ENCODE results near the gene EYS.

EYS gene

DNA sequence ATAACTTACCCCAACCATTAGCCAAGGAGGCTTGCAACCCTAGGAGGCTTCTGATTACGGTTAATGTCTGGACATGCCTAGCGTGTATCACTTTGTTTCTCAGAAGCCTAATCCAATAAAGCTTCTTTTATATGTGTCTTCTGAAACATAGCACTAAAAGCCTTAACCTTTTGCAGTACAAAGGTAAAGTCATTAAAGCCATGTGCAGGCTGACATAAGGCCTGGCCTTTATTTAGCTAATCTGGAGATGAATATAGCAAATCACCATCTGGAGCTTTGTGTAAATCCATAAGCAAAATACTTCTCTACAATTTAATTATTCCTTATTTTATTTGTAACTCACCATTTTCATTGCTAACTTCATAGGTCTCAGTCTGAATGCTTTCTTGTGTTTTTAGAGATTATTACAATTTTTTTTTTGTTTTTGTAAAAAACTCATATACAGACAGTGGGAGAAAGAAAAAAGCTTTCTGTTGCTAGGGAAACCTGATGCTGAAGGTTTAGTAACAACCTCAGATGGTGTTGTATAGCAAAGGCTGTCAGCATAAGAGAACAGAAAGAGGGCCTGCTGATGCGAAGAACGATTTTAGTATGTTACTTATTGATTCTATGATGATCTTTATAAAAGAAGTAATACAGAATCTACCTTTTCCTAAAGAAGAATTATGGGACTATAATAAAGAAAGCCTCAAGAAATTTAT is at the start of gene EYS:
TSS of gene EYS (minus strand) at position 101 of the 701 bp plus-strand sequence. CDS start 211,816 bp downstream, outside the sequence.
- DNase-seq: no peak

DNA sequence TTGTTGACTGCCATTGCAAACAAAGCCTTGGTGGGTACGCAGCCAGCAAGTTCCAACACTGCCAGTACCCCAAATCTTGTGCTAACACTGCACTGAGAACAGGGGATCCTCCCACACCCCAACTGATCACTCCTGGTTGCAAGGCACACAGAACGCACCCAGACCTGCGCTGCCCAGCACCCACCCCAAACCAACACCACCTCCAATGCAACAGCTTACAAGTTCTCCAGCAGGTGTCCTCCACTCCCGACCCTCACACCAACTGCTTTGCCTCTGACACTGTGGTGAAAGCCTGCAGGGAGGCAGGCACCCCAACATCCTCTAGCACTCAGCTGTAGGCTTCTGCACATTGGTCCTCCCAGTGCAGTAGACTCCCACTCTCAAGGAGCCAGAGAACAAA is 39.3 kb upstream of the EYS start:
- DNase-seq: no peak

DNA sequence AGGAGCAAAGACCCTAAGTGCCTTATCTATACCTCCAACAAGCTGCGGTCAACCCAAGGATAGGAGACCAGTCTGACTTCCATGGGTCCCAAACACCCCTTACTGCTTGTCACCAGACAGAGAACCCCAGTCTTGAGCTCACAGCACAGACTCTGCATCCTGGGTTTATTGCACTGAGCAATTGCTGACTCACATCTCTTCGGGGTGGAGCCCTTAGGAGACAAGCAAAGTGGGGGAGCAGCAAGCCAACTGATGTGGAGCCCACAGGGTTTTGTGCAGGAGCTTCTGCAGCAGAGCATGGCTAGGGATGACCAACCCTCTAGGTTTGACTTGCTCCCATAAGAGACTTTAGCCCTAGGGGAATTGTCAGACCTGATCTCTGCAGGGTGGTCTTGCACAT is 38.6 kb upstream of the EYS start:
- no peak for DNase-seq

DNA sequence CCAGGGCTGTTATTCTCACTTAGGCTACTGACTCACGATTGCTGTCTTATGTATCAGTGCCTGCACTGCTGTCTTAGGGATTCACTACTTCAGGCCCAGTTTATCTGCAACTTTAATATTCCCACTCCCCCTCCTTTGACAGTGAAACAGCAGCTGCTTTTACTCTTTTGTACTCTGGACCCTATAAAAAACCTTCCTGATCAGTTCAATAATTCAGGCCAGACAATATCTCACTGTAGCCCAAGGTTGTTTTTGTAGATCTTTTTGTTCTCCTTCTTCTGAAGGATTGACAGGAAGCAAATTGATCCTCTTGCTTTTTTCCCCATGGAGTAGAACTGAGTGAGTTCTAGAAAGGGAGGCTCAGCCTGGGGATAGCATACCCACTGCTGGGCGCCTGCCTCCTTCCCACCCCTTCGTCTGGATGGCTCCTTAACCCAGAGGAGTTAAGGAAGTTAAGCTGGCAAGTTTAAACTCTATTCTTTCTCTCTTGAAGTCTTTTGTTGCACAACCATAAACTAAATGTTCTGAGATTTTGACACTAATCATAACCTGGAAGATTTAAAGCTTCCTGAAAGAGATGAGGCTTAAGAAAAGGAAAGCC is 22.0 kb upstream of the EYS start:
- no peak for DNase-seq

DNA sequence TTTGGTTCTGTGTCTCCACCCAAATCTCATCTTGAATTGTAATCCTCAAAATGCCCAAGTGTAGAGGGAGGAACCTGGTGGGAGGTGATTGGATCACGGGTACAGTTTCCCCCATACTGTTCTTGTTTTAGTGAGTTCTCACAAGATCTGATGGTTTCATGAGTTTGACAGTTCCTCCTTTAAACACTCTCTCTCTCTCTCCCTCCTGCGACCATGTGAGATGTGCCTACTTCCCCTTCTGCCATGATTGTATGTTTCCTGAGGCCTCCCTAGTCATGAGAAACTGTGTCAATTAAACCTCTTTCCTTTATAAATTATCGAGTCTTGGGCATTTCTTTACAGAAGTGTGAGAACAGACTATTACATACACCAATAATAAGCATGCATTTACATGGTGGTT is 12.1 kb upstream of the EYS start:
- DNase-seq: no peak

DNA sequence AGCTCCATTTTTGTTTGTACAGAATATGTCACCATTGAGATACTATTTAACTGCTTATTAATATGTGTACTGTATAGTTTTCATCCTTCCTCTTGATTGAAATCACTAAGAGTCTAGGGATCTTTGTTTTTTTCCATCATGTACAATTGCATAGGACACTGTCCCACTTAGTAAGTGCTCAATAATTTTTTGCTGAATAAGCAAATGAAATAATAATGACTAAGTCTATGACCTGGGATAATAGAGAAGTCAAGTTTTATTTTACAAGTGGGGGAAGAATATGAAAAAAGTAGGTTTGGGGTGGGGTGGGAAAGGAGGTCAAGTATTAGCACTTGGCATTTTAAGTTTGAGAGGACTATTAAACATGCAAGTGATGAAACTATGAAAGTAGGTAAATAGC is 4.5 kb upstream of the EYS start:
- no peak for DNase-seq

DNA sequence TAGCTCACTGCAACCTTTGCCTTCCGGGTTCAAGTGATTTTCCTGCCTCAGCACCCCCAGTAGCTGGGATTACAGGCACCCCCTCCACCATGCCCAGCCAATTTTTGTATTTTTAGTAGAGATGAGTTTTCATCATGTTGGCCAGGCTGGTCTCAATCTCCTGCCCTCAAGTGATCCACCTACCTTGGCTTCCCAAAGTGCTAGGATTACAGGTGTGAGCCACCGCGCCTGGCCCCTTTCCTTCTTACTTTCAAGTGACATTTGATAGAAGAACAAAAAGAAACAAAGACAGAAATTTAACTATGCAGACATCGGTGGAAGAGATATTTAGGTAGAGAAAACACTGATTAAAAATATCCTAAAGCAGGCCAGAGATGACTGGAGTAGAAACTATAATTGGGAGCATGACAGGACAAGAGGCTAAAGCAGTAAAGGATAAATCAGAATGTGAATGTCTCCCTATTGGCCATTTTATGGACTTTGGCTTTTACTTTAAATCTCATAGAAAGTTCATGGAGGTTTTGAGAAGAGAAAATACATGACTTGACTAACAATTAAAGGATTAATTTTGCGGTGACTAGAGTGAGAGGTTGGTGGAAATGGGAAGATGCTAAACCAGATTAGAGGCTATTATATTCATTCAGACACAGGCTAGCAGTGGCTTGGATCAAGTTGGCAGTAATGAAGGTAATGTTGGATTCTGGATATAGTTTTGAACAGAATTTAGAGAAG is 2.2 kb upstream of the EYS start:
- no peak for DNase-seq

DNA sequence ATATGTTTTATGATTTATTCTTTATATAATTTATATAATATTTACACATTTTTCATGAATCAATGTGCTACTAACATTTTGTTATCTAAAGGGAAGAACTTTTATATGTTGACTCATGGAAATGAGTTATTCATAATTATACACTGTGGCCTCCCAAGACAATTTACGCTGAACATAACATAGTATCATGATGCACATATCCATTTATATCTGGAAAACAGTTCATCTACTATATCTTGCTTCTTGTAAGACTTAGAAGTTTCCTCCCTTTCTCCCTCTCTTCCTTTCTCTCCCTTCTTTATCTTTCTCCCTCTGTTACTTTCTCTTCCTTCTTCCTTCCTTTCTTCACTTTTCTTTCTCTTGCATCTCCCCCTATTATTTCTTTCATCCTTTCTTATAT is 1.1 kb upstream of the EYS start:
- no peak for DNase-seq

DNA sequence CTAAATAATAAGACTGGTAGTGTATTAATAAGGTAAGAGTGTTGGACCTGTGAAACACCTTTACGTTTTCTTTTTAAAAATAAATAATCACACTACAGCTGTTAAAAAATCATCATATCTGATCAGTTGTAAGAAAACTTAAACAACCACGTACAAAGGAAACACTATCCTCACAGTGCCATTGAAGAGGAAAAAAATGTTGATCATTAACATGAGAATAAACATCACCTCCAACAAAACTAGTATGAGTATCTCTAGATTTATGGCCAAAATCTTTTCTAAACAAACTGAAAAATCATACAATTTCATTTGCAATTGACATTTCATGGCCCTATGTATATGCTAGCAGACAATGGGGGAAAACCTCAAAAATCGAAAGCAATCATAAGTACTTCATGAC is 590 bp downstream of the EYS start:
- DNase-seq: no peak

DNA sequence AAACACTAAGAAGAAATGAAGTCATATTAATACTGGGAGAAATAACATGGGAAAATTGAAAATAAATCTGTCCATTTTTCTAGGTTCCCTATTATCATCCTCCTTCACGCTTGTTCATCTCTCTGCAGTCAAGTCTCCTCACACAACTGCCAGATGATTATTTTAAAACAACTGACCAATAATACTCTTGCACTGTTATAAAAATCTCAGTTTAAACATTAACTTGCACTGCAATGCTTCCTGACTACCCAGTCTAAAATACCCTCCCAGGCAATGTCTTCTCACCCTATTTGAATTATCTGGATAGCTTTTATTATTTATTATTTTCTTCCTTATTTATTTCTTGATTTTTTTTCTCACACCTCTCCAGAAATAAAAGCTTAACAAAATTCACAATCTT is 5.7 kb downstream of the EYS start:
- DNase-seq: no peak

DNA sequence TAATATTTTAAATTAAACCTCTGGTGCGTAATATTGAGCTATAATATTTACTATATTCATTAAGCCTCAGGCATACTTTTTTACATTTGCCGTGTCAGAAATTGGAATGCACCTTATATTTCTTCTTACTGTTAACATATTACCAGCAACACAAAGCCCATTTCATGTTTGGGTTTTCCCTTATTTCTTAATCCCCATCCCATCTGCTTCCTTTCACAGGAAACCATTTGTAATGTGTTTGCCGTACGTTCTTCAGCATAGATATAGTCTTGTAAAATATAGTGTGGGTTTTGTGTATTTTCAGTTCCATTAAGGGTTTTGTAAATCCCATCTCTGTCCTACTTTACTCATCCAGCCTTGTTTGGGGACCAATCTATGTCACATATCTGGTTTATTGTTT is 6.5 kb downstream of the EYS start:
- no peak for DNase-seq

DNA sequence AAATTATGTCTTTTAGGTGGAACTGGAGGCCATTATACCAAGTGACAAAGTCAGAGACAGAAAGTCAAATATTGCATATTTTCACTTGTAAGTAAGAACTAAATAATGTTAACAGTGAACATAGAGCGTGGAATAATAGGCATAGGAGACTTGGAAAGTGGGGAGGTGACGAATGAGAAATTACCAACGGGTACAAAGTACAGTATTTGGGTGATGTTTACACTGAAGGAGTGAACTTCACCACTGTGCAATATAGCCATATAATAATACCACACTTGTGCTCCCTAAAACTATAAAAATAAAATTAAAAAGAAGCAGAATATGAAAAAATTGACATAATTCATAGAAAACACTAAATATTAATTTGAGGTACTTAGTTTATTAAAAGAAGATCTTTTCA is 14.9 kb downstream of the EYS start:
- DNase-seq: no peak

DNA sequence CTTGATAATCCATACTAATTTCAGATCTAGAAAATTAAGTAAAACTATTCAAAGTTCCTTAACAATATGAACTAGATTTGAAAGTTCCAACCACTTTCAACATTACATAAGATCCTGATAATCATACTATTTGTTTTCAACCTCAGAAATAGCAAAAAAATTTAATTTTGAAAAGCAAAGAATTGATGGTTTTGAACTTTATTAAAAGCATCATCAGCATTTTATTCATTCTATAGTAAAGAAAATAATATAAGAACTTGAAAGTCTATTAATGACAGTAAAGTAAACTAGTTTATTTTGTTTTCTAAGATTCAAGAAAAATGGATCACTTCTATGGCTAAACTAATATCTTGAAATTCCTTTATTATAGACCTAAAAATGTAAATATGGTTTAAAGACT is 26.8 kb downstream of the EYS start:
- DNase-seq: no peak

DNA sequence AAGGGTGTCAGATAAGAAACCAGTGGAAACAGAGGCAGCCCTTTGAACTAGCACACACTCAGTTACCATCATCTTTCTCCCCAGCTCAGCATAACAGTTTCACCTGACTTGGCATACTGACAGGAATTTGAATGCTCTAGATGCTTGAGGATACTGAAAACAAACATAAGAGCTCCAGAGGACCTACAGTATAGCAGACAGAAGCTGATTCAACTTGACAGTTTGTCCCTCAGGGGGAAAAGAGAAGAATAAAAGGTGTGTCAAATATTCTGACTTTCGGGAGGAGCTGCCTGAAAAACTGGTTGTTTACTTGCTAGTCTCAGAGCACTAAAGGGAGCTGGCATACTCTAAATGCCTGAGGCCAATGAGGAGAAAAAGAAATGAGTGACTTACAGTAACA is 35.1 kb downstream of the EYS start:
- DNase-seq: no peak

DNA sequence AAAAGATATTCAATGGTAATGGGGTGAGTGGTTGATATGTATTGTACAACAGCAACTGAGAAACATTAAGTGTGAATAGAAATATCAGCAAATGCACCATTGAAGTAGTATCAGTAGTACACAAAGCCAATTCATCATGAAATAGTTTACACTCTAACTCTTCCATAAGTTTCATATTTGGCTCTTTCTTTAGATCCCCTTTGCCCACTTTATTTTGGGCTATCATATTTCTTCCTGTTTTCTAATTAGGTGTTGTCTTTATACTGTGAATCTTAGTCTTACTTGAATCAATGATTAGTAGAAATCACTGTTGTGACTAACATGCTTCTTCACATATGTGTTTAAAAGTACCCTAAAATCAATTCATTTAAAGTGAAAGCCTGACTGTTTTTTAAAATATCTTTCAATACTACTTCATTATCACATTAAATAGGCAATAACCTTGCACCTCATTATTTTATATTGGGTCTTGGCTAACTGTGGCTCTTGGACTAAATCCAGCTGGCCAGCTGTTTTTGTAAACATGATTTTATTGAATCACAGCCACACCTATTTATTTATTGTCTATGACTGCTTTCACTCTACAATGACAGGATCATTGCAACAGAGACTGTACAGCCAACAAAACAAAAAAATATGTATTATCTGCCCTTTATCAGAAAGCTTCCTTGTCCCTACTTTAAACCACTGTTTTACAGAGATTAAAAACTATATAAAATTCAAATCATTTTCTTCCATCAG is 38.9 kb downstream of the EYS start:
- DNase-seq: no peak

DNA sequence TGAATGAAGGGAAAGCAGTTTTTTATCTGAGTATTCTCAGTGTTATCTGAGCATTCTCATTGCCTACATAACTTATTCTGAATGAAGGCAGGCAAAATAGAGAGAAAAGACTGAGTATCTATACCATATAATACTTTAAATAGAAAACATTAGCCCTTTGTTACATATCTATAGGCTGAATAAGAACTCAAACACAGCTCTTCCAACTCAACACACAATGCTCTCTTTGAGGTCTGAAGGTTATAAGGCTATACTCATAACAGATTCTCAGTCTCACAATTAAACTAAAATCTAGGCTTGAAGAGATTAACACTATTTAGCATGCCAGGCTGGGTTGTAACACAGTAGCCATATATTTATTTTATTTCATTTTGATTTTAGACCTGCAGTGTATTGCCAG is 56.9 kb downstream of the EYS start:
- no peak for DNase-seq

DNA sequence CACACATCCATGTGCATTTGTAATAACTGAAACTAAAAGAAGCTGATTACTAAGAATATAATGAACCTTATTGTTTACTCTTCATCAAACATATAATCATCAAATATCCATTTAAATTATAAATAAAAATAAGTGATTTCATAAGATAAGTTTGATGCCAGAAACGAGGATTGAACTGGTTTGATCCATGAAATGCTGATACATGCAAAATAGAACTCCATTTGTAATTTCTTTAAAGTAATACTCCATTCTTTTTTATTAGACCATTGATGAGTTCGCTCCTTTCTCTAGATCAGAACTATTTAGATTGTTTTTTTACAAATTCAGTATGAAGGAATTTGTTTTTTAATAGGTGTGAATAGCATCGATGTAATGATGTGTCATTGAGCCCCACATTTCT is 57.6 kb downstream of the EYS start:
- no peak for DNase-seq

DNA sequence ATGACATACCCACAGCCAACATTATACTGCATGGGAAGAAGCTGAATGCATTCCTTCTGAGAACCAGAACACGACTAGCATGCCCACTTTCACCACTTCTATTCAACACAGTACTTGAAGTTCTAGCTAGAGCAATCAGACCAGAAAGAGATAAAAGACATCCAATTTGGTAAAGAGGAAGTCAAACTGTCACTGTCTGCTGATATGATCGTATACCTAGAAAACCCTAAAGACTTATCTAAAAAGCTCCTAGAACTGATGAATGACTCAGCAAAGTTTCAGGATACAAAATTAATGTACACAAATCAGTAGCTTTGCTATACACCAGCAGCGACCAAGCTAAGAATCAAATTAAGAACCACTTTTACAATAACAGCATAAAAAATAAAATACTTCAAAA is 60.5 kb downstream of the EYS start:
- no peak for DNase-seq

DNA sequence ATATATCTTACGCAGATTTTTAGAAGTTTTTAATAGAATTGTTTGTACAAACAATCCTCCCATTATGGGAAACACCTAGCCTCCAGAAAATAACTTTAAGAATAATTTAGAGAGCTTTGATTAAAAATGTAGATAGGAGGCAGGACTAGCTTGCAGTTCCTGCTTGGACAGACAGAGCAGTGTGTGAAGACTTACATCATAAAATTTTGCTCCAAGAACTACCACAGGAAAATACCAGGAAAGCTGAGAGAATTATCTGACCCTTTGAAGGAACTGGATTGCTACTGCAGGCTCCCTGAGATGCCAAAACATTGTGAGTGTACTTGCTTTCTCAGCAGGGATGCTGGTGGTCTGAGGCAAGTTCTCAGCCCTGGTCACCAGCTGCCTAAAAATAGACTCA is 64.2 kb downstream of the EYS start:
- DNase-seq: no peak

DNA sequence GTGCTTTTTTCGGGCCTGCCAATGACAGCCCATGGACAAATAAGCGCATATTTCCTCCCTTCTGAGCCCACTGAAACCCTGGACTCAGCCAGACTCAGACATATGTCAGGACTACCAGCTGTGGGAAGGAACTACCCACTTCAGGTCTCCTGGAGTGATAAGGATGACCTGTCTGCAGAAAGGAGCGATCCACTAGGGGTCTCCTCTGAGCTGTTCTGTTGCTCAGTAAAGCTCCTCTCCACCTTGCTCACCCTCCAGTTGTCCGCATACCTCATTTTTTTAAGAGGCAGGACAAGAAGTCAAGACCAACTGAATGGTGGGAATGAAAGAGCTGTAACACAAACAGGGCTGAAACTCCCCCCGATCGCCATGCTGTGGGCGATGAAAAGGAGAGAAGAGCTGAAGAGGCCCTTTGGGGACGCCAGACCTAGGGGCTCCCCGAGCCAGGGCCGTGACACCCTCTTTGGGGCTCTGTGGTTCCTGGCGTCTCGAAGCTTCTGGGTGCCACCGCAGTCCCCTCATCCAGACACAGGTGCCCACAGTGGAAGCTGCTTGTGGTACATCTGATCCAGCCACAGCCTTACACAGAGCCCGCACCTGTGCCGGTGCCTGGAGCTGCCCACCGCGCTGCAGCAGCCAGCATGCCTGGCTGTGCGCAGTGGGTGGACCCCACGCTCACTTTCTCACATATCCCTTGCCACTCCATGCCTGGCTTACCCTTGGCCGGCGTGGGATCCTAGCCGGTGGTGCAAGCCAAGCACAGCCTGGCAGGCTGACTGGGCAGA is 68.8 kb downstream of the EYS start:
- DNase-seq: no peak

DNA sequence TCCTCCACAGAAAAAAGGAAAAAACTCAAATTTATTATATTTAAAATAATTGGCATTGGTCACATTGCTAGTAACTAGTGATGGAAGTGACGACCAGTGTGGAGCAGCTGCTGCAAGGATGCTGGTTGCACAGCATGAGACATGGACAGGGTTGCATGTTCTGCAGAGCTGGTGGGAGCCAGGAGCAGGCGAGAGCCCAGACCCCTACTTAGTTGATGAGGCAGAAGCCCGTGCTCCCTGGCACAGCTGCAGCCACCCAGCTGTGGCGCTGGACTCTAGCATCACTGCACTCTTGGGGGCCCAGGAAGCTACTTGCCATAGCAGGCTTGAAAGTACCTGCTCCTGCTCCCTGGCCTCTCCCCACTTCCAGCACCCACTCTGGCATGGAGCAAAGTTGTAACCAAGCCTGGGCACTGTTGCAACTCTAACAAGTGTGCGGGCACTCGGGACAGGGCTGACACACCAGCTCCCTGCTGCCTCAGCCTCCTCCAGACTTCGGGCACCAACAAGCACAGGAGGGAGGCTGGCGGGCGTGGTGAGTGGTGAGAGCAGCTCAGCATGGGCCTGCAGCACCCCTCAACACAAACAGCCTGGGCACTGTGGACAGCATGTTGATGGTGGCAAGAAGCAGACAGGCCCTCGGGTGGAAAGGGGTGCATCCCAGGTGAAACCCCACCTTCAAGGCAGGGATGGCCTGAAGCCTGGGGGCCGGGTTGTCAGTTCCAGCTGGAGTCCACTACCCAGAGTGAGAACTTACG is 69.6 kb downstream of the EYS start:
- DNase-seq: no peak

DNA sequence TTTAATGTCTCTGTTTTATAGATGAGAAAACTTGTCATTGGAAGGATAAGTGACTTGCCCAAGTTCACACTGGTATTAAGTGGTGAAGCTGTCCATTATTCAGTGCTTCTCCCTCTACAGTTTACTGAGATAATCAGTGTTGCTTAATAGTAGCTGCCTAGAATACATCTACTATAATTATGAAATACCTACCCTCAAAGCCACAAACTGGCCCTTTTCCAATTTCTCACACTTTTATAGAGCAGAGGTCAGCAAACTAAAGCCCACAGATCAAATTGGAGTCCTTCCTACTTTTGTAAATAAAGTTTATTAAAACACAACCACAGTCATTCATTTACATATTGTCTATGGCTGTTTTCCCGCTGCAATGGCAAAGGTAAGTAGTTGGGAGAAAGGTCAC is 73.5 kb downstream of the EYS start:
- DNase-seq: no peak

Measured in activated CD4-positive, alpha-beta T cell treated with anti-CD3 and anti-CD28 coated beads for 1 hour (primary cell).